Endothelial cell (in vitro differentiated cells): ENCODE measurements around the gene GUK1. TPM values are rescaled to one million over a fixed set of nuclear protein-coding genes. Genes with fewer than 3 reads are reported as not detected.

ENCODE experiments used
- DNase-seq: peaks from one replicate; pipeline ENCODE4 v3.0.0; 2021; ENCODE audit warnings: low spot score
- H3K27ac Mint-ChIP-seq: one replicate; pipeline ENCODE4 v1.8.0; 2021; ENCODE audit warnings: mixed read lengths, inconsistent platforms; ENCODE audit not compliant: unreplicated experiment
- H3K27me3 Mint-ChIP-seq: one replicate; pipeline ENCODE4 v1.8.0; 2021; ENCODE audit warnings: mild to moderate bottlenecking, moderate library complexity, mixed read lengths, inconsistent platforms; ENCODE audit not compliant: unreplicated experiment
- H3K36me3 Mint-ChIP-seq: one replicate; pipeline ENCODE4 v1.8.0; 2021; ENCODE audit warnings: mild to moderate bottlenecking, low read depth, mixed read lengths, inconsistent platforms; ENCODE audit not compliant: unreplicated experiment
- H3K4me1 Mint-ChIP-seq: one replicate; pipeline ENCODE4 v1.8.0; 2021; ENCODE audit warnings: mild to moderate bottlenecking, mixed read lengths, inconsistent platforms; ENCODE audit not compliant: unreplicated experiment
- H3K4me3 Mint-ChIP-seq: one replicate; pipeline ENCODE4 v1.8.0; 2021; ENCODE audit warnings: mild to moderate bottlenecking, mixed read lengths, inconsistent platforms; ENCODE audit not compliant: unreplicated experiment
- H3K9me3 Mint-ChIP-seq: one replicate; pipeline ENCODE4 v1.8.0; 2021; ENCODE audit warnings: mixed read lengths, inconsistent platforms; ENCODE audit not compliant: unreplicated experiment
- total RNA-seq: library from RNA; stranded (reverse); fragmentation: NEBNext Ultra II Directional; extraction: Animal tissue kit (Norgen Biotek cat#: 25700); gene quantifications from one replicate; pipeline ENCODE4 v1.2.1, GENCODE V29; 2021; ENCODE audit not compliant: unreplicated experiment
- TF ChIP-seq, protein P1 (sequence below): fragments of 200-600 bp; sonication (generic); IDR thresholded peaks from one replicate; pipeline ENCODE4 v1.5.0; 2021; ENCODE audit warnings: antibody characterized with exemption; ENCODE audit not compliant: unreplicated experiment

The GUK1 gene
- total RNA-seq, 1 donor from 2014 or later, result 280 TPM

DNA sequence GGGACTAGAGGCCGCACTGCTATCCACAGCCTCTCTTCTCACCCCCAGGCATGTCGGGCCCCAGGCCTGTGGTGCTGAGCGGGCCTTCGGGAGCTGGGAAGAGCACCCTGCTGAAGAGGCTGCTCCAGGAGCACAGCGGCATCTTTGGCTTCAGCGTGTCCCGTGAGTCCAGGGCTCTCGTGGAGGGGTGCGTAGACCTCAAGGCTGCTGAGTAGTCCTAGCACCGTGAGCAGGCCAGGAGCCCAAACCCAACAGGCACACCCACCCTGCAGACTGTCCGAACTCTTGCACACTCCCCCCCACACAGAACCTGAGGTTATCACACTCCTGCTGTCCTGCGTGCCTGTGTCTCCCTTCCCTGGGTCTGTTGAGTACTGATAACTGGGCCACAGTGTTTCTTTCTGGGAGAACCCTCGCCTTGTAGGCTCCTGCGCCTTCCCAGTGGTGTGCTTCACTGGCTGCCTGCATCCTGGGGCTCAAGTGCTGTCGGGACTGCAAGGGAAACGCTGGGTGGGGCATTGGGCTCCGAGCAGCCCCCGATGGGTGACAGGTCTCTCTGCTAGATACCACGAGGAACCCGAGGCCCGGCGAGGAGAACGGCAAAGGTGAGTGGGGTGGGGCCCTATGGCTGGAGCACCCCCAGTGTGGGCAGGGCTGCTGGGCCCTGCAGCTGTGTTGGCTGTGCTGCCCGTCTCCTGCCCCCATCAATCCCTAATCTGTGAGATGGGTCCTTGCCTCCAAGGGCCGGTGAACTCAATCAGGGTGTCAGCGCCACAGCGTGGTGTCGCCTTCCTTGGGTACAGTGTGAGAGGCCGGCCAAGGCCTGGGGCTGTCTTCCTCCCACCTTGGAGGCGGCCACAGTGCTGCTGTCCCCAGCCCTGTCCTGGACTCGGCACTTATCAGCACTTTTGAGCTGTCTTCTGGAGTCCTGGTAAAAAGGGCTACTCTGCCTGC is 5.7 kb downstream of the GUK1 start:
- Mint-ChIP-seq H3K4me1 (peaks cover 22% of the 10 kb centered on the region), H3K9me3 (no peaks in the 10 kb centered on the region), H3K4me3 (no peak overlapping the region), H3K27ac (no peak overlapping the region), H3K36me3 (peaks cover 8% of the 10 kb centered on the region), H3K27me3 (peaks cover 5% of the 10 kb centered on the region)
- TF ChIP-seq, protein P1, sequence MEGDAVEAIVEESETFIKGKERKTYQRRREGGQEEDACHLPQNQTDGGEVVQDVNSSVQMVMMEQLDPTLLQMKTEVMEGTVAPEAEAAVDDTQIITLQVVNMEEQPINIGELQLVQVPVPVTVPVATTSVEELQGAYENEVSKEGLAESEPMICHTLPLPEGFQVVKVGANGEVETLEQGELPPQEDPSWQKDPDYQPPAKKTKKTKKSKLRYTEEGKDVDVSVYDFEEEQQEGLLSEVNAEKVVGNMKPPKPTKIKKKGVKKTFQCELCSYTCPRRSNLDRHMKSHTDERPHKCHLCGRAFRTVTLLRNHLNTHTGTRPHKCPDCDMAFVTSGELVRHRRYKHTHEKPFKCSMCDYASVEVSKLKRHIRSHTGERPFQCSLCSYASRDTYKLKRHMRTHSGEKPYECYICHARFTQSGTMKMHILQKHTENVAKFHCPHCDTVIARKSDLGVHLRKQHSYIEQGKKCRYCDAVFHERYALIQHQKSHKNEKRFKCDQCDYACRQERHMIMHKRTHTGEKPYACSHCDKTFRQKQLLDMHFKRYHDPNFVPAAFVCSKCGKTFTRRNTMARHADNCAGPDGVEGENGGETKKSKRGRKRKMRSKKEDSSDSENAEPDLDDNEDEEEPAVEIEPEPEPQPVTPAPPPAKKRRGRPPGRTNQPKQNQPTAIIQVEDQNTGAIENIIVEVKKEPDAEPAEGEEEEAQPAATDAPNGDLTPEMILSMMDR, result no peak
- no peak for DNase-seq

DNA sequence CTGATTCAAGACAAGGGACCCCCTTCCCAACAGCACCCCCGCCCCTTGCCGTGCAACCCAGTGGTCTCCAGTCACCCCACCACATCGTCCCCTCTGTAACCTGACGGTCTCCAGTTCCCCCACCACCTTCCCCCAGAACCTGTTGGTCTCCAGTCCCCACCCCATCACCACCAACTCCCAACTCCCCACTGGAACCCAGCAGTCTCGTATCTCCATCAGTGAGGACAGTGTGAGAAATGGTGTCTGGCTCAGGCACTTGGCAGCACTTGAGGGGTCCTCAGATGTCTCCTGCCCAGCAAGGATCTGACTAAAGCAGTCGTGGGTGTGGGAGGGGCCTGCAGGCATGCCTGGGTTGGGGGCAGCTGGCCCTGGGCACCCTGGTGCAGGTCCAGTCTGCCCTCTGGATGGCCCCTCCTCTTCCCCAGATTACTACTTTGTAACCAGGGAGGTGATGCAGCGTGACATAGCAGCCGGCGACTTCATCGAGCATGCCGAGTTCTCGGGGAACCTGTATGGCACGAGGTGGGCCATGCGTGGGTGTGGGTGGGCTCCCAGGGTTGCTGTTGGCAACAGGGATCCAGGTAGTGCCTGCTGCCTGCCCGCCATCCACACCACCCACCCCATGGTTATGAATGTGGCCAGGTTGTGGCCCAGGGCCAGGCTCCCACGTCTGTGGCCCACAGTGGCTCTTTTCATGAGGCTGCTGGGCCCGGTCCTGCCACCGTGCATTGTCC is 6.5 kb downstream of the GUK1 start:
- TF ChIP-seq, protein P1, result no peak
- DNase-seq, result no peak
- peaks cover 5% of the 10 kb centered on the region for H3K27me3 Mint-ChIP-seq
- H3K36me3 Mint-ChIP-seq, result peaks cover 8% of the 10 kb centered on the region
- no peak overlapping the region for H3K27ac Mint-ChIP-seq
- H3K4me1 Mint-ChIP-seq, result peaks cover 16% of the 10 kb centered on the region
- no peaks in the 10 kb centered on the region for H3K9me3 Mint-ChIP-seq
- no peak overlapping the region for H3K4me3 Mint-ChIP-seq

DNA sequence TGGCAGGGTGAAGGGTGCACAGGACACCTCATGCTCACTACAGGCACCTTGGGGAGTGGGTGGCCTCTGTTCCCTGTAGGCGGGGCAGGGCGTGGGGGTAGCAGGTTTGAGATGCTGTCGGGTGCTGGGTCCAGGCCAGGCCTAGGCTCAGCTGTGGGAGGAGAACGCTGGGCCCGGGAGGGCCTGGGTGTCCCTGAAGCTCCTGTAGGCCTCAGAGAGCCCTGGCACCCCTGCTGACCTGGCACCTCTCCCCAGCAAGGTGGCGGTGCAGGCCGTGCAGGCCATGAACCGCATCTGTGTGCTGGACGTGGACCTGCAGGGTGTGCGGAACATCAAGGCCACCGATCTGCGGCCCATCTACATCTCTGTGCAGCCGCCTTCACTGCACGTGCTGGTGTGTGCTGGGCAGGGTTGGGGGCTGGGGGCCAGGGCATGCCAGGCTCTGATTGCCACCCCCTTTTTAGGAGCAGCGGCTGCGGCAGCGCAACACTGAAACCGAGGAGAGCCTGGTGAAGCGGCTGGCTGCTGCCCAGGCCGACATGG is 7.1 kb downstream of the GUK1 start:
- H3K27me3 Mint-ChIP-seq, result peaks cover 5% of the 10 kb centered on the region
- TF ChIP-seq, protein P1, result no peak
- H3K27ac Mint-ChIP-seq, result no peak overlapping the region
- peaks cover 8% of the 10 kb centered on the region for H3K36me3 Mint-ChIP-seq
- H3K4me3 Mint-ChIP-seq, result peak overlapping the region; percentile 21
- DNase-seq, result no peak
- H3K4me1 Mint-ChIP-seq, result peaks cover 16% of the 10 kb centered on the region
- no peaks in the 10 kb centered on the region for H3K9me3 Mint-ChIP-seq

DNA sequence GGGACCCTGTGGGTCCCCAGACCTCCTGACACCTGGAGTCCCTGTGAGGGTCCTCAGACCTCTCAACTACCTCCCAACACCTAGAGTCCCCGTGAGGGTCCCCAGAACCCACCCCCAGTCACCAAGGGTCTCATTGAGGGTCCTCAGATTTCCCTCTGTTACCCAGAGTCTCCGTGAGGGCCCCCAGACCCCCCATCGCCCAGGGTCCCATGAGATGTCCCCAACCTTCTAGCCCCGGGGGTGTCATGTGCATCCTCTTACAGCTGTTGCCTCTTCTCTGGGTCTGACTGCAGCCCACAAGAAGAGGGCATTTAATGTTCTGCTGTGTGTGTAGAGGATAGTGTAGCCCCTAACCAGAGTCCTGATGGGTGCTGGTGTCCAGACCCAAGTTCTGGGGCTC is 7.7 kb downstream of the GUK1 start:
- Mint-ChIP-seq H3K36me3 (peaks cover 8% of the 10 kb centered on the region), H3K9me3 (no peaks in the 10 kb centered on the region), H3K27ac (no peak overlapping the region), H3K4me1 (peaks cover 12% of the 10 kb centered on the region), H3K27me3 (peaks cover 5% of the 10 kb centered on the region), H3K4me3 (peak overlapping the region; percentile 37)
- DNase-seq, result no peak
- TF ChIP-seq, protein P1, result no peak
